Eye (tissue), 1 donor: Measurements from ENCODE around the gene GPX7.

Experiments
- DNase-seq: peaks from one replicate; pipeline ENCODE4 v3.0.0-alpha.2; 2015

The GPX7 gene

GRCh38 chr1:52588535-52588934 lies 13.6 kb upstream of the GPX7 start:
- DNase-seq = no peak

GRCh38 chr1:52590266-52590665 lies 11.9 kb upstream of the GPX7 start:
- DNase-seq = peak; percentile 93

GRCh38 chr1:52592637-52593323 lies 9.4 kb upstream of the GPX7 start:
- no peak for DNase-seq

- no peak for DNase-seq
These were observed 8.7 kb upstream of the GPX7 start for GRCh38 chr1:52593495-52593894.

GRCh38 chr1:52595061-52595460 lies 7.1 kb upstream of the GPX7 start:
- no peak for DNase-seq

- no peak for DNase-seq
These were observed 4.3 kb upstream of the GPX7 start for GRCh38 chr1:52597912-52598311.

- DNase-seq = no peak
These were observed 3.4 kb upstream of the GPX7 start for GRCh38 chr1:52598729-52599128.

- no peak for DNase-seq
These were observed 2.9 kb upstream of the GPX7 start for GRCh38 chr1:52599236-52599635.

- no peak for DNase-seq
These were observed 1.5 kb upstream of the GPX7 start for GRCh38 chr1:52600533-52601179.

- peak; percentile 36 for DNase-seq
These were observed 652 bp upstream of the GPX7 start for GRCh38 chr1:52601519-52601918.

GRCh38 chr1:52602856-52603600 lies 857 bp downstream of the GPX7 start:
- DNase-seq = peak; percentile 78

- DNase-seq = no peak
These were observed 1.5 kb downstream of the GPX7 start for GRCh38 chr1:52603630-52604029.

- peak; percentile 31 for DNase-seq
These were observed 2.0 kb downstream of the GPX7 start for GRCh38 chr1:52604063-52604770.

- no peak for DNase-seq
These were observed 11.6 kb downstream of the GPX7 start for GRCh38 chr1:52613636-52614373.

- DNase-seq = no peak
These were observed 12.5 kb downstream of the GPX7 start for GRCh38 chr1:52614671-52615070.

GRCh38 chr1:52615489-52616042 lies 13.4 kb downstream of the GPX7 start:
- DNase-seq = no peak

- DNase-seq = no peak
These were observed 19.8 kb downstream of the GPX7 start for GRCh38 chr1:52621950-52622349.

GRCh38 chr1:52623812-52624211 lies 21.6 kb downstream of the GPX7 start:
- no peak for DNase-seq

GRCh38 chr1:52627028-52627427 lies 24.9 kb downstream of the GPX7 start:
- no peak for DNase-seq

- no peak for DNase-seq
These were observed 26.6 kb downstream of the GPX7 start for GRCh38 chr1:52628614-52629324.

- peak; percentile 92 for DNase-seq
These were observed 27.1 kb downstream of the GPX7 start for GRCh38 chr1:52629325-52629643.

- DNase-seq = no peak
These were observed 27.5 kb downstream of the GPX7 start for GRCh38 chr1:52629667-52630066.
